K562 (cell line): Measurements from ENCODE around the gene LMBR1. TPM values are rescaled to one million over a fixed set of nuclear protein-coding genes. Genes with fewer than 3 reads are reported as not detected.

ENCODE experiments used
- ATAC-seq: fragments of 200-7000 bp; cut with Tn5 transposase; 3 replicates; pipeline ENCODE4 v1.9.1; 2020; ENCODE audit warnings: moderate library complexity
- BruUV-seq: library from RNA; stranded (reverse); fragments of 400-500 nt; replicated peaks from 2 replicates; lab custom pipeline; 2021; lab: Mats Ljungman, UMichigan
- CTCF ChIA-PET: fragments of 300-600 bp; formaldehyde crosslinking; extraction: SDS; loops from one replicate; lab custom pipeline; 2021; ENCODE audit warnings: low intra/inter-chr PET ratio; lab: Yijun Ruan, JAX
- POLR2A ChIA-PET: fragments of 300-600, 350-650 bp; sonication (Branson Sonifier 250); formaldehyde crosslinking; extraction: SDS; loops from one replicate; lab custom pipeline; 2021; ENCODE audit warnings: antibody characterized with exemption, inconsistent platforms; lab: Yijun Ruan, JAX
- DNase-seq, 4 experiments: peaks; one replicate each; pipeline versions ENCODE4 v3.0.0 to v3.0.0-alpha.2; 2011 to 2018; ENCODE audit warnings: low spot score in 3 of 4, mixed read lengths in 3 of 4; ENCODE audit errors: extremely low read depth in 1 of 4
- FAIRE-seq: peaks from 2 replicates; lab custom pipeline; 2011; peaks lifted over from hg19 to GRCh38; lab: Jason Lieb, UNC
- H2AFZ ChIP-seq: 2 replicates; pipeline ENCODE4 v1.6.0; 2011; ENCODE audit warnings: low read depth, low read length, control low read depth, inconsistent platforms
- H3K27ac ChIP-seq: fragments of 200-600 bp; 3 replicates; pipeline ENCODE4 v1.8.0; 2011; ENCODE audit warnings: low read depth, mild to moderate bottlenecking, control low read depth, inconsistent platforms, low read length, moderate library complexity, mixed read lengths; ENCODE audit errors: extremely low read depth
- H3K27me3 ChIP-seq, 2 experiments: fragments of 300-600 bp in 1 of 2; 2 replicates in 1 of 2; 3 replicates in 1 of 2; pipeline versions ENCODE4 v1.6.0 to v1.8.0; 2011; ENCODE audit warnings: inconsistent platforms in 2 of 2, low read length in 2 of 2, mild to moderate bottlenecking in 1 of 2, mixed read lengths in 1 of 2, moderate library complexity in 1 of 2; ENCODE audit not compliant: control insufficient read depth in 2 of 2, insufficient read depth in 2 of 2
- H3K36me3 ChIP-seq: fragments of 300-600 bp; 3 replicates; pipeline ENCODE4 v1.8.0; 2011; ENCODE audit warnings: mild to moderate bottlenecking, low read length, inconsistent platforms; ENCODE audit not compliant: control insufficient read depth, insufficient read depth
- H3K4me1 ChIP-seq, 2 experiments: fragments of 200-600 bp in 1 of 2; replicated peaks in 1 of 2; 2 replicates in 1 of 2; 3 replicates in 1 of 2; pipeline versions ENCODE4 v1.5.1 to v1.8.0; 2011; ENCODE audit warnings: inconsistent platforms in 2 of 2, low read length in 2 of 2, mild to moderate bottlenecking in 1 of 2, mixed read lengths in 1 of 2, moderate library complexity in 1 of 2; ENCODE audit not compliant: control insufficient read depth in 2 of 2, insufficient read depth in 2 of 2
- H3K4me2 ChIP-seq: 2 replicates; pipeline ENCODE4 v1.6.1; 2011; ENCODE audit warnings: low read length, control low read depth, inconsistent platforms, mixed read lengths; ENCODE audit not compliant: insufficient read depth
- H3K4me3 ChIP-seq: fragments of 200-600 bp; sonication (generic), shearing (Covaris generic); 2 replicates; pipeline ENCODE4 v1.5.1; 2016; ENCODE audit warnings: control low read depth, inconsistent platforms
- H3K79me2 ChIP-seq: fragments of 200-600 bp; 3 replicates; pipeline ENCODE4 v1.8.0; 2011; ENCODE audit warnings: low read length, inconsistent platforms; ENCODE audit not compliant: control insufficient read depth, insufficient read depth
- H3K9ac ChIP-seq, 2 experiments: 2 replicates each; pipeline versions ENCODE4 v1.6.0 to v1.6.1; 2011; ENCODE audit warnings: low read depth in 2 of 2, low read length in 2 of 2, control low read depth in 1 of 2, inconsistent platforms in 1 of 2, mild to moderate bottlenecking in 1 of 2, mixed read lengths in 1 of 2; ENCODE audit not compliant: insufficient read depth in 1 of 2
- H3K9me1 ChIP-seq: one replicate; pipeline ENCODE4 v1.6.0; 2011; ENCODE audit warnings: inconsistent platforms, mild to moderate bottlenecking, low read length, moderate library complexity; ENCODE audit not compliant: control insufficient read depth, insufficient read depth
- H3K9me3 ChIP-seq: replicated peaks from 2 replicates; pipeline ENCODE4 v1.5.1; 2011; ENCODE audit warnings: low read depth, low read length, inconsistent platforms; ENCODE audit not compliant: control insufficient read depth, insufficient read depth
- H4K20me1 ChIP-seq: replicated peaks from 2 replicates; pipeline ENCODE4 v1.6.1; 2011; ENCODE audit warnings: low read length, inconsistent platforms, mixed read lengths; ENCODE audit not compliant: control insufficient read depth, insufficient read depth
- CBX8 ChIP-seq: fragments of 200-600 bp; sonication (generic); IDR thresholded peaks from 2 replicates; pipeline ENCODE4 v1.6.1; 2012; ENCODE audit warnings: borderline replicate concordance, mixed run types, low read depth, mild to moderate bottlenecking, moderate library complexity, mixed read lengths, low read length, control low read depth, inconsistent platforms; ENCODE audit not compliant: poor library complexity, severe bottlenecking; ENCODE audit errors: extremely low read depth
- XRCC4 ChIP-seq: IDR thresholded peaks from one replicate; pipeline ENCODE4 v1.6.1; 2011; ENCODE audit not compliant: insufficient read depth, insufficient read length; ENCODE audit errors: extremely low read depth
- ZC3H4 ChIP-seq: sonication (generic); formaldehyde crosslinking; IDR thresholded peaks from 2 replicates; pipeline ENCODE4 v1.9.0; 2021; ENCODE audit warnings: missing genetic modification reagents, borderline replicate concordance
- WGBS: fragments of 100-300 bp; shearing (Covaris generic); methylation state at CpG from one replicate; pipeline ENCODE4 v1.1.6; 2016; ENCODE audit warnings: low coverage, mixed read lengths; ENCODE audit not compliant: insufficient coverage; ENCODE audit errors: missing lambda C conversion rate; 5-methylcytosine and 5-hydroxymethylcytosine counted together
- in situ Hi-C: fragments of 300-500 bp; cut with MboI; formaldehyde crosslinking; loops from 4 replicates; pipeline ENCODE4 v1.15.0; 2018; ENCODE audit warnings: inconsistent platforms, mixed read lengths
- intact Hi-C: fragments of 100-400 bp; cut with micrococcal nuclease; formaldehyde crosslinking; loops from 2 replicates; pipeline ENCODE4 v1.14.2; 2022
- polyA plus RNA-seq, 8 experiments: library from polyadenylated mRNA; depleted of rRNA in 4 of 8; stranded (reverse) in 5 of 8; unstranded in 3 of 8; fragments of >200 nt; fragmentation: Nextera tagmentation in 2 of 8; fragmentation: Illumina TruSeq in 1 of 8; extraction: Ambion mirVana in 2 of 8; extraction: Trizol in 1 of 8; gene quantifications; 2 replicates each; pipeline versions ENCODE4 v1.2.1 to v1.2.3, GENCODE V29; 2011 to 2014; ENCODE audit warnings: inconsistent platforms in 1 of 8, missing spikeins in 1 of 8
- total RNA-seq, 7 experiments: library from RNA; depleted of rRNA in 6 of 7; stranded (reverse); fragments of >200 nt in 6 of 7; fragmentation: Illumina TruSeq in 2 of 7; extraction: Trizol in 2 of 7; gene quantifications; 2 replicates each; pipeline versions ENCODE4 v1.2.1 to v1.2.3, GENCODE V29; 2011 to 2021; ENCODE audit warnings: low replicate concordance in 1 of 7
- TF ChIP-seq, protein P1 (sequence below): sonication (generic); formaldehyde crosslinking; IDR thresholded peaks from 2 replicates; pipeline ENCODE4 v1.8.1; 2023; ENCODE audit warnings: mild to moderate bottlenecking, missing genetic modification reagents, moderate library complexity
- TF ChIP-seq, protein P2 (sequence below), 2 experiments: fragments of 450-650 bp in 1 of 2; sonication (generic) in 1 of 2; formaldehyde crosslinking; conservative IDR thresholded peaks; 2 replicates each; pipeline versions ENCODE4 v1.4.0 to v1.8.1; 2020 to 2022; ENCODE audit warnings: mild to moderate bottlenecking in 1 of 2, missing genetic modification reagents in 1 of 2
- TF ChIP-seq, protein P3 (sequence below): fragments of 450-650 bp; IDR thresholded peaks from 2 replicates; pipeline ENCODE4 v1.6.1; 2016; ENCODE audit warnings: low read depth
- TF ChIP-seq, protein P4 (sequence below): fragments of 200-400 bp; formaldehyde crosslinking; IDR thresholded peaks from 2 replicates; pipeline ENCODE4 v1.6.1; 2017; ENCODE audit warnings: mild to moderate bottlenecking, low read depth, low read length, moderate library complexity

LMBR1 gene
- total and polyA plus RNA-seq, 9 of the 15 experiments (the other 6 are each of a cell fraction or from before 2014, with no cell fraction given), result 7.7 to 90.0 (median 59.9) TPM

DNA sequence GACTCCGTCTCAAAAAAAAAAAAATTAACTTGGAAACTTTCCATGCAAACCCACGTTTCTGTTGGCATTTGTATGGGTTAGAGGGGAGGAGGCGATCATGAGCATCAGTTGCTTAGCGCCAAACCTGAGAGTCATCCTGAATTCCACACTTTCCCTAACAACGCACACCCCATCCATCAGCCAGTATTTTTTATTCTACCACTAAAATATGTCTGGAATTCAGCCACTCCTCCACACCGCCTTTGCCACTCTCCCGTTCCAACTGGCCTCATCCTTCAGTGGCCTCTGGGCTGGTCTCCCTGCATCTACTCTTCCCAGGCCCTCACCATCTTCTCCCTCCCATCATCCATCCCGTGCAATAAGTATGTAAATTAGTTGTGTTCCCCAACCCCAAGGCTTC, 4.7 kb upstream of the LMBR1 start:
- in situ Hi-C loops, result no loop called here
- peaks cover 11 to 23% of the 10 kb centered on the region in 2 experiments for H3K4me1 ChIP-seq
- FAIRE-seq (no peak), DNase-seq (no peak), ATAC-seq (no peak)
- H3K4me2 ChIP-seq, result no peak overlapping the region
- H3K36me3 ChIP-seq, result no peaks in the 10 kb centered on the region
- no peaks in the 10 kb centered on the region for H3K9me1 ChIP-seq
- WGBS, result 59% methylated on average over 8 of the region's 8 CpGs
- no peak overlapping the region for H3K9ac ChIP-seq
- ChIA-PET CTCF (interaction anchor here (0.6 kb wide), 1 partner anchor 20 kb away, joined by 3 read pairs; no protein-coding TSS in a partner anchor), POLR2A (no interaction called here)
- H3K27ac ChIP-seq, result no peak overlapping the region
- no TSS peak for BruUV-seq
- H3K4me3 ChIP-seq, result no peak overlapping the region
- H3K79me2 ChIP-seq, result peaks cover 5% of the 10 kb centered on the region; the same call in 2 of the 3 replicates
- H4K20me1 ChIP-seq, result no peaks in the 10 kb centered on the region
- intact Hi-C loops, result no loop called here
- no peaks in the 10 kb centered on the region for H3K9me3 ChIP-seq
- no peak overlapping the region for H2AFZ ChIP-seq
- H3K27me3 ChIP-seq, result no peaks in the 10 kb centered on the region
- TF ChIP-seq ZC3H4 (no peak), XRCC4 (no peak), CBX8 (no peak)
- TF ChIP-seq, protein P1, sequence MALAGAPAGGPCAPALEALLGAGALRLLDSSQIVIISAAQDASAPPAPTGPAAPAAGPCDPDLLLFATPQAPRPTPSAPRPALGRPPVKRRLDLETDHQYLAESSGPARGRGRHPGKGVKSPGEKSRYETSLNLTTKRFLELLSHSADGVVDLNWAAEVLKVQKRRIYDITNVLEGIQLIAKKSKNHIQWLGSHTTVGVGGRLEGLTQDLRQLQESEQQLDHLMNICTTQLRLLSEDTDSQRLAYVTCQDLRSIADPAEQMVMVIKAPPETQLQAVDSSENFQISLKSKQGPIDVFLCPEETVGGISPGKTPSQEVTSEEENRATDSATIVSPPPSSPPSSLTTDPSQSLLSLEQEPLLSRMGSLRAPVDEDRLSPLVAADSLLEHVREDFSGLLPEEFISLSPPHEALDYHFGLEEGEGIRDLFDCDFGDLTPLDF (CRISPR knock-in tag), result no peak
- TF ChIP-seq, protein P2, sequence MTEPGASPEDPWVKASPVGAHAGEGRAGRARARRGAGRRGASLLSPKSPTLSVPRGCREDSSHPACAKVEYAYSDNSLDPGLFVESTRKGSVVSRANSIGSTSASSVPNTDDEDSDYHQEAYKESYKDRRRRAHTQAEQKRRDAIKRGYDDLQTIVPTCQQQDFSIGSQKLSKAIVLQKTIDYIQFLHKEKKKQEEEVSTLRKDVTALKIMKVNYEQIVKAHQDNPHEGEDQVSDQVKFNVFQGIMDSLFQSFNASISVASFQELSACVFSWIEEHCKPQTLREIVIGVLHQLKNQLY (CRISPR knock-in tag; conservative IDR thresholded peaks at IDR 0.05), result no peak
- TF ChIP-seq, protein P3, sequence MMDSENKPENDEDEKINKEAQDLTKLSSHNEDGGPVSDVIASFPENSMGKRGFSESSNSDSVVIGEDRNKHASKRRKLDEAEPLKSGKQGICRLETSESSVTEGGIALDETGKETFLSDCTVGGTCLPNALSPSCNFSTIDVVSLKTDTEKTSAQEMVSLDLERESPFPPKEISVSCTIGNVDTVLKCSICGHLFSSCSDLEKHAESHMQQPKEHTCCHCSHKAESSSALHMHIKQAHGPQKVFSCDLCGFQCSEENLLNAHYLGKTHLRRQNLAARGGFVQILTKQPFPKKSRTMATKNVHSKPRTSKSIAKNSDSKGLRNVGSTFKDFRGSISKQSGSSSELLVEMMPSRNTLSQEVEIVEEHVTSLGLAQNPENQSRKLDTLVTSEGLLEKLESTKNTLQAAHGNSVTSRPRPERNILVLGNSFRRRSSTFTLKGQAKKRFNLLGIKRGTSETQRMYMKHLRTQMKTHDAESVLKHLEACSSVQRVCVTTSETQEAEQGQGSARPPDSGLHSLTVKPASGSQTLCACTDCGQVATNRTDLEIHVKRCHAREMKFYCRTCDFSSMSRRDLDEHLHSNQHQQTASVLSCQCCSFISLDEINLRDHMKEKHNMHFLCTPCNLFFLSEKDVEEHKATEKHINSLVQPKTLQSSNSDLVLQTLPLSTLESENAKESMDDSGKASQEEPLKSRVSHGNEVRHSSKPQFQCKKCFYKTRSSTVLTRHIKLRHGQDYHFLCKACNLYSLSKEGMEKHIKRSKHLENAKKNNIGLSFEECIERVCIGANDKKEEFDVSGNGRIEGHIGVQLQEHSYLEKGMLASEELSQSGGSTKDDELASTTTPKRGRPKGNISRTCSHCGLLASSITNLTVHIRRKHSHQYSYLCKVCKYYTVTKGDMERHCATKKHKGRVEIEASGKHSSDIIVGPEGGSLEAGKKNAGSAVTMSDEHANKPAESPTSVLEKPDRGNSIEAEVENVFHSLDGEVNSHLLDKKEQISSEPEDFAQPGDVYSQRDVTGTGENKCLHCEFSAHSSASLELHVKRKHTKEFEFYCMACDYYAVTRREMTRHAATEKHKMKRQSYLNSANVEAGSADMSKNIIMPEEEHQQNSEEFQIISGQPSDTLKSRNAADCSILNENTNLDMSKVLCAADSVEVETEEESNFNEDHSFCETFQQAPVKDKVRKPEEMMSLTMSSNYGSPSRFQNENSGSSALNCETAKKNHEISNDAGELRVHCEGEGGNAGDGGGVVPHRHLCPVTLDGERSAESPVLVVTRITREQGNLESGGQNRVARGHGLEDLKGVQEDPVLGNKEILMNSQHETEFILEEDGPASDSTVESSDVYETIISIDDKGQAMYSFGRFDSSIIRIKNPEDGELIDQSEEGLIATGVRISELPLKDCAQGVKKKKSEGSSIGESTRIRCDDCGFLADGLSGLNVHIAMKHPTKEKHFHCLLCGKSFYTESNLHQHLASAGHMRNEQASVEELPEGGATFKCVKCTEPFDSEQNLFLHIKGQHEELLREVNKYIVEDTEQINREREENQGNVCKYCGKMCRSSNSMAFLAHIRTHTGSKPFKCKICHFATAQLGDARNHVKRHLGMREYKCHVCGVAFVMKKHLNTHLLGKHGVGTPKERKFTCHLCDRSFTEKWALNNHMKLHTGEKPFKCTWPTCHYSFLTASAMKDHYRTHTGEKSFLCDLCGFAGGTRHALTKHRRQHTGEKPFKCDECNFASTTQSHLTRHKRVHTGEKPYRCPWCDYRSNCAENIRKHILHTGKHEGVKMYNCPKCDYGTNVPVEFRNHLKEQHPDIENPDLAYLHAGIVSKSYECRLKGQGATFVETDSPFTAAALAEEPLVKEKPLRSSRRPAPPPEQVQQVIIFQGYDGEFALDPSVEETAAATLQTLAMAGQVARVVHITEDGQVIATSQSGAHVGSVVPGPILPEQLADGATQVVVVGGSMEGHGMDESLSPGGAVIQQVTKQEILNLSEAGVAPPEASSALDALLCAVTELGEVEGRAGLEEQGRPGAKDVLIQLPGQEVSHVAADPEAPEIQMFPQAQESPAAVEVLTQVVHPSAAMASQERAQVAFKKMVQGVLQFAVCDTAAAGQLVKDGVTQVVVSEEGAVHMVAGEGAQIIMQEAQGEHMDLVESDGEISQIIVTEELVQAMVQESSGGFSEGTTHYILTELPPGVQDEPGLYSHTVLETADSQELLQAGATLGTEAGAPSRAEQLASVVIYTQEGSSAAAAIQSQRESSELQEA, result no peak
- TF ChIP-seq, protein P4, sequence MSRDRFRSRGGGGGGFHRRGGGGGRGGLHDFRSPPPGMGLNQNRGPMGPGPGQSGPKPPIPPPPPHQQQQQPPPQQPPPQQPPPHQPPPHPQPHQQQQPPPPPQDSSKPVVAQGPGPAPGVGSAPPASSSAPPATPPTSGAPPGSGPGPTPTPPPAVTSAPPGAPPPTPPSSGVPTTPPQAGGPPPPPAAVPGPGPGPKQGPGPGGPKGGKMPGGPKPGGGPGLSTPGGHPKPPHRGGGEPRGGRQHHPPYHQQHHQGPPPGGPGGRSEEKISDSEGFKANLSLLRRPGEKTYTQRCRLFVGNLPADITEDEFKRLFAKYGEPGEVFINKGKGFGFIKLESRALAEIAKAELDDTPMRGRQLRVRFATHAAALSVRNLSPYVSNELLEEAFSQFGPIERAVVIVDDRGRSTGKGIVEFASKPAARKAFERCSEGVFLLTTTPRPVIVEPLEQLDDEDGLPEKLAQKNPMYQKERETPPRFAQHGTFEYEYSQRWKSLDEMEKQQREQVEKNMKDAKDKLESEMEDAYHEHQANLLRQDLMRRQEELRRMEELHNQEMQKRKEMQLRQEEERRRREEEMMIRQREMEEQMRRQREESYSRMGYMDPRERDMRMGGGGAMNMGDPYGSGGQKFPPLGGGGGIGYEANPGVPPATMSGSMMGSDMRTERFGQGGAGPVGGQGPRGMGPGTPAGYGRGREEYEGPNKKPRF, result no peak
